ACC112 (cell line): ENCODE results near the gene KIFC1.
"Not testable (repeated sequence)": the region's sequence is repeated elsewhere in the genome, so short reads cannot be mapped to it uniquely, and the experiment has no call there.

Experiments
- H2AFZ ChIP-seq: fragments of 200-600 bp; sonication (generic); one replicate; pipeline ENCODE4 v1.6.0; 2017; ENCODE audit warnings: antibody characterized with exemption, low read length; ENCODE audit not compliant: unreplicated experiment
- H3K27ac ChIP-seq: fragments of 200-600 bp; sonication (generic); 2 replicates; pipeline ENCODE4 v1.5.1; 2014; ENCODE audit warnings: low read depth, mild to moderate bottlenecking, antibody characterized with exemption, low read length, moderate library complexity
- H3K27me3 ChIP-seq: fragments of 200-600 bp; sonication (generic); 2 replicates; pipeline ENCODE4 v1.6.1; 2014; ENCODE audit warnings: mild to moderate bottlenecking, antibody characterized with exemption, low read length, moderate library complexity, mixed read lengths; ENCODE audit not compliant: insufficient read depth
- H3K36me3 ChIP-seq: fragments of 200-600 bp; sonication (generic); 2 replicates; pipeline ENCODE4 v1.6.1; 2016; ENCODE audit warnings: mild to moderate bottlenecking, antibody characterized with exemption, low read length, moderate library complexity, mixed read lengths; ENCODE audit not compliant: insufficient read depth
- H3K4me1 ChIP-seq: fragments of 200-600 bp; sonication (generic); one replicate; pipeline ENCODE4 v1.6.1; 2016; ENCODE audit warnings: low read length, mixed read lengths; ENCODE audit not compliant: insufficient read depth, unreplicated experiment, control insufficient read depth
- H3K4me3 ChIP-seq: fragments of 200-600 bp; sonication (generic); 2 replicates; pipeline ENCODE4 v1.5.1; 2014; ENCODE audit warnings: mild to moderate bottlenecking, low read depth, low read length
- H3K79me2 ChIP-seq: fragments of 200-600 bp; sonication (generic); one replicate; pipeline ENCODE4 v1.6.0; 2016; ENCODE audit warnings: low read length; ENCODE audit not compliant: control insufficient read depth, unreplicated experiment, insufficient read depth

KIFC1 gene

DNA sequence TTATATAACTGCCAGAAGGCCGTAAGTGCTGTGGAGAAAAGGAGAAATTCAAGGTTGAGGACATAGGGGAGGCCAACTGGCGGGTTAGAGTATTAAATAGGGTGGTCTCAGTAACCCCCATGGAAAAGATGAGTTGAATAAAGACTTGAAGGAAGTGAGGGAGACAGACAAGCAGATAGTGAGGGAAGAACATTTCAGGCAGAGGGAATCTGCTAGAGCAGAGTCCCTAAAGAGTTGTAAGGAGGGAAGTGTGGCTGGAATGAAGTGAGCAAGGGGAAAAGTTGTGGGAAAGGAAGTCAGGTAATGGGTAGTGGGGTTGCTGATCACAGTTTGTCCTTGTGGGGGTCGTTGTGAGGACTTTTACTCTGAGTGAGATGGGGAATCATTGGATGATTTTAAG lies 1.4 kb downstream of the KIFC1 start:
- Histone ChIP-seq H2AFZ (peak overlapping the region; percentile 33), H3K36me3 (no peaks in the 10 kb centered on the region), H3K27ac (peak overlapping the region; percentile 87)

DNA sequence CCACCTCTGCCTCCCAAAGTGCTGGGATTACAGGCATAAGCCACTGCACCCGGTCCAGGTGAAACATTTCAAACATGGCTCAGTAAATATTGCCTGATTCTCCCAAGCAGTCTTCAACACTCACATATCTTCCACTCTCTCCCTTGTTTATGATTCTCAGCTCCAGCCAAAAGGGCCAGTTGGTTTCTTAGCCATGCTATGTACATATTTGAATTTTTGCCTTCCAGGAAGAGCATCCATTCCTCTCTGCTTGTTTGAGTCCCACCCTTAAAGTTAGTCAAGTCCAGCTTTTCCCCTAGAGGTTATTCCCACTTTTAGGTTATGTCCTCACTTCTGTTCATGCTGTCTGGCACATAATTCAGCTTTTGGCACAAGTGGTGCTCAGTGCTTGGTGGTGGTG lies 5.9 kb downstream of the KIFC1 start:
- peaks cover 58% of the 10 kb centered on the region for H3K79me2 ChIP-seq
- no peak overlapping the region for H3K27ac ChIP-seq
- peaks cover 23% of the 10 kb centered on the region for H3K4me1 ChIP-seq
- no peak overlapping the region for H3K4me3 ChIP-seq
- peaks cover 4% of the 10 kb centered on the region; the same call in 1 of the 2 replicates for H3K36me3 ChIP-seq
- no peaks in the 10 kb centered on the region for H3K27me3 ChIP-seq
- no peak overlapping the region for H2AFZ ChIP-seq

More for the DNA sequence above, 1.4 kb downstream of the KIFC1 start:
- H3K4me3 ChIP-seq, result peak overlapping the region; percentile 94
- peaks cover 30% of the 10 kb centered on the region for H3K4me1 ChIP-seq
- no peaks in the 10 kb centered on the region for H3K27me3 ChIP-seq
- H3K79me2 ChIP-seq, result peaks cover 57% of the 10 kb centered on the region

DNA sequence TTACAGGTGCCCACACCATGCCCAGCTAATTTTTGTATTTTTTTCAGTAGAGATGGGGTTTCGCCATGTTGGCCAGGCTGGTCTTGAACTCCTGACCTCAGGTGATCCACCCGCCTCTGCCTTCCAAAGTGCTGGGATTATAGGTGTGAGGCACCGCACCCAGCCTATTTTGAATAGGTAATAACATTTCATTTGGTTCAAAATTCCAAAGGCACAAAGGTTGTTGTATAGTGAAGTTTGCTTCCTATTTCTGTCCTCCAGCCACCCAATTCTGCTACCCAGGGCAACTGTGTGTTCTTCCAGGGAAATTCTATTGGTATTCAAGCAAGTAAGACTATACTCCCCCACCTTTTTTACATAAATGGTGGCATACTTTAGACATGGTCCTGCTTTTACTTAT lies 7.0 kb downstream of the KIFC1 start:
- H3K4me1 ChIP-seq, result peaks cover 14% of the 10 kb centered on the region
- not testable (repeated sequence) for H2AFZ ChIP-seq, H3K27ac ChIP-seq, H3K27me3 ChIP-seq, H3K36me3 ChIP-seq, H3K4me3 ChIP-seq
- peaks cover 47% of the 10 kb centered on the region for H3K79me2 ChIP-seq

DNA sequence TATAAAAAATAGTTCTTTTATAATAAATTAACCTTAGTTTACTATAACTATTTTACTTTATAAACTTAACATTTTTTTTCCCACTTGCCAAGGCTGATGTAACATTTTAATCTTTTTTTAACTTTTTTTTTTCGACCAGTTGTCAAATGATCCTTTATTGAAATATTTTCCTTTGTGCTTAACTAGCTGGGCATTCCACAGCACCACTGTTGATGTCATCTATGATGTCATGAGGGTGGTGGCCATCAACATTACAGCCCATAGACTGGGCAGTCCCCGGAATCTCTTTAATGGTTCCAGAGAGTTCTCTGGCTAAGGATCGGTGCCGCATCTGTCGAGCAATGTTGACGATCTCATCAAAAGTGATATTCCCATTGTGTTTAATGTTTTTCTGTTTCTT lies 8.3 kb downstream of the KIFC1 start:
- H2AFZ ChIP-seq, H3K4me1 ChIP-seq, H3K27ac ChIP-seq, H3K27me3 ChIP-seq, H3K36me3 ChIP-seq, H3K4me3 ChIP-seq: not testable (repeated sequence)
- H3K79me2 ChIP-seq, result peaks cover 34% of the 10 kb centered on the region

DNA sequence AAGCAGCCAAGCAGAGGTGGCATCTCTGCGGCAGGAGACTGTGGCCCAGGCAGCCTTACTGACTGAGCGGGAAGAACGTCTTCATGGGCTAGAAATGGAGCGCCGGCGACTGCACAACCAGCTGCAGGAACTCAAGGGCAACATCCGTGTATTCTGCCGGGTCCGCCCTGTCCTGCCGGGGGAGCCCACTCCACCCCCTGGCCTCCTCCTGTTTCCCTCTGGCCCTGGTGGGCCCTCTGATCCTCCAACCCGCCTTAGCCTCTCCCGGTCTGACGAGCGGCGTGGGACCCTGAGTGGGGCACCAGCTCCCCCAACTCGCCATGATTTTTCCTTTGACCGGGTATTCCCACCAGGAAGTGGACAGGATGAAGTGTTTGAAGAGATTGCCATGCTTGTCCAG lies 13.3 kb downstream of the KIFC1 start:
- Histone ChIP-seq H3K27ac (no peak overlapping the region), H3K27me3 (no peaks in the 10 kb centered on the region), H3K4me3 (no peak overlapping the region), H2AFZ (no peak overlapping the region), H3K4me1 (peaks cover 5% of the 10 kb centered on the region), H3K79me2 (no peaks in the 10 kb centered on the region), H3K36me3 (peaks cover 6% of the 10 kb centered on the region)

DNA sequence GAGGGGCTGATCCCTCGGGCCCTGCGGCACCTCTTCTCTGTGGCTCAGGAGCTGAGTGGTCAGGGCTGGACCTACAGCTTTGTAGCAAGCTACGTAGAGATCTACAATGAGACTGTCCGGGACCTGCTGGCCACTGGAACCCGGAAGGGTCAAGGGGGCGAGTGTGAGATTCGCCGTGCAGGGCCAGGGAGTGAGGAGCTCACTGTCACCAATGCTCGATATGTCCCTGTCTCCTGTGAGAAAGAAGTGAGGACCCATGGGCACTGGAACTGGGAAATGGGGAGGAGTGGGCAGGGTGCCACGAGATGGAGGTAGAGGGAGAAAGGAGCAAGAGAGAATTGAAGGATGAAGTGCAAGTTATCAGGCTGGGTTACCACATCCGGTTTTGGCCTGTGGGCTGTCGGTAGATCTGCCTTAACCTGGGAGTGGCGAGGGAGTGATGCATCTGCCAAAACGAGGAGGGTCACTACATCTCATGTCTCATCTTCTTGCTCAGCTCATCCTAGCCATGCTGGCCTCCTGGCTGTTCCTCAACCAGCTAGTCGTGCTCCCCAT lies 13.8 kb downstream of the KIFC1 start:
- H3K4me1 ChIP-seq, result peaks cover 5% of the 10 kb centered on the region
- peaks cover 6% of the 10 kb centered on the region for H3K36me3 ChIP-seq
- H3K79me2 ChIP-seq, result no peaks in the 10 kb centered on the region
- no peaks in the 10 kb centered on the region for H3K27me3 ChIP-seq
- H3K4me3 ChIP-seq, result no peak overlapping the region
- no peak overlapping the region for H2AFZ ChIP-seq
- no peak overlapping the region for H3K27ac ChIP-seq

DNA sequence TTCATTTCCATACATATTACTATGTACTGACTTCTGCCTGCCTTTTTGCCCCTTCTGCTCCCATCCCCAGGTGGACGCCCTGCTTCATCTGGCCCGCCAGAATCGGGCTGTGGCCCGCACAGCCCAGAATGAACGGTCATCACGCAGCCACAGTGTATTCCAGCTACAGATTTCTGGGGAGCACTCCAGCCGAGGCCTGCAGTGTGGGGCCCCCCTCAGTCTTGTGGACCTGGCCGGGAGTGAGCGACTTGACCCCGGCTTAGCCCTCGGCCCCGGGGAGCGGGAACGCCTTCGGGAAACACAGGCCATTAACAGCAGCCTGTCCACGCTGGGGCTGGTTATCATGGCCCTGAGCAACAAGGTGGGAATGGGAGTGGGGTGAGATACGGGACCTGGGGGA lies 14.5 kb downstream of the KIFC1 start:
- no peak overlapping the region for H3K4me3 ChIP-seq
- H3K4me1 ChIP-seq, result peaks cover 5% of the 10 kb centered on the region
- H3K27ac ChIP-seq, result no peak overlapping the region
- no peak overlapping the region for H2AFZ ChIP-seq
- no peaks in the 10 kb centered on the region for H3K79me2 ChIP-seq
- no peaks in the 10 kb centered on the region for H3K27me3 ChIP-seq
- H3K36me3 ChIP-seq, result peaks cover 6% of the 10 kb centered on the region

DNA sequence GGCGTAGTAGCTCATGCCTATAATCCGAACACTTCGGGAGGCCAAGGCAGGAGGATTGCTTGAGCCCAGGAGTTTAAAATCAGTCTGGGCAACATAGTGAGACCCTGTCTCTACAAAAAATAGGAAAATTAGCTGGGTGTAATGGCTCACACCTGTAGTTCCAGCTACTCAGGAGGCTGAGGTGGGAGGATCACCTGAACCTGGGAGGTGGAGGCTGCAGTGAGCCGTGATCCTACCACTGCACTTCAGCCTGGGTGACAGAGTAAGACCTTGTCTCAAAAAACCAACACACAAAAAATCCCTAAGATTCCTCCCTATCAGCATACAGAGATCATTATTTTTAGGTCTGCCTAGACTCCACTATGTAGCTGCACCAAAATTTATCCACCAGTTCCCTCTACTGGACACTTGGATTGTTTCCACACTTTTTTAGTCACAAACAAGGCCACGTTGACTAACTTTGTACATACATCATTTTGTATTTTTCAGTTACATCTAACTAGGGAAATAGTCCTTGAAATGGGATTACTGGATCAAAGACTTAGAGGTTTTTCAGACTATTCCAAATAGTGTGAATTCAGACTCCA lies 15.6 kb downstream of the KIFC1 start:
- H3K36me3 ChIP-seq, result peaks cover 6% of the 10 kb centered on the region

DNA sequence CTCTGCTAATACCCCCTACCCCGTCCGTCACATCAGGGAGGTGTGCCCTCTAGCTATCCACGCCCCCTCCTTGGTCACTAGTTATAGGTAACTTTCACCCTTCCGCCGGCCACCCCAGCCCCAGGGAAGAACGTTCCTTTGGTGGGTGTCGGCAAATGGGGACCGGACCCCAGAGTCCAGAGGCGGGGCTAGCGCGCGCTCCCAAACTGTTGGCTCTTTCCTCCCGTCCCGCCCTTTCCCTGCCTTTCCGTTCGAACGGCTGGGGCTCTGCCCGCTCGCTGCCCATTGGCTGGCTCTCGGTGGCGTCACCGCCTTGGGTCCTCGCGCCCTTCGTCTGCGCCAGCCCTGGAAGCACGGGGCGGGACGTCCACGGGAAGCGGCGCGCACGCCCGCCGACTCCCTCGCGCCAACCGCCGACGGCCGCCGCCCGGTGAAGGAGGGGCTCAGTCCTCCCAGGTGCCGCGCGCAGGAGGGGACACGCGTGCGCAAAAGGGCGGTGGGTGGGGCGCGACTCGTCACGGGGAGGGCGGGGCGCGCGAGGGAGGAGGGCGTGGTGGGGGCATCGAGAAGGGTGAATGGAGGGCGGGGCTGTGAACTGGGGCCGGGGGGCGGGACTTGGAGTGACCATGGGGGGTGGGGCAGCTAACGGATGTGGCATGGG lies 18.6 kb downstream of the KIFC1 start:
- H3K36me3 ChIP-seq, result peaks cover 4% of the 10 kb centered on the region
- H3K4me3 ChIP-seq, result peak overlapping the region; percentile 95
- no peaks in the 10 kb centered on the region for H3K27me3 ChIP-seq
- peak overlapping the region; percentile 84 for H3K27ac ChIP-seq
- H3K79me2 ChIP-seq, result peaks cover 14% of the 10 kb centered on the region
- H2AFZ ChIP-seq, result peak overlapping the region; percentile 91
- H3K4me1 ChIP-seq, result peaks cover 10% of the 10 kb centered on the region

More for the DNA sequence above, 15.6 kb downstream of the KIFC1 start:
- Histone ChIP-seq H3K27ac (0 out of 2 replicates have a peak overlapping the region, but pooled peaks have one; percentile 16), H3K4me1 (peaks cover 5% of the 10 kb centered on the region), H3K79me2 (peaks cover 4% of the 10 kb centered on the region), H2AFZ (no peak overlapping the region), H3K4me3 (no peak overlapping the region), H3K27me3 (no peaks in the 10 kb centered on the region)

DNA sequence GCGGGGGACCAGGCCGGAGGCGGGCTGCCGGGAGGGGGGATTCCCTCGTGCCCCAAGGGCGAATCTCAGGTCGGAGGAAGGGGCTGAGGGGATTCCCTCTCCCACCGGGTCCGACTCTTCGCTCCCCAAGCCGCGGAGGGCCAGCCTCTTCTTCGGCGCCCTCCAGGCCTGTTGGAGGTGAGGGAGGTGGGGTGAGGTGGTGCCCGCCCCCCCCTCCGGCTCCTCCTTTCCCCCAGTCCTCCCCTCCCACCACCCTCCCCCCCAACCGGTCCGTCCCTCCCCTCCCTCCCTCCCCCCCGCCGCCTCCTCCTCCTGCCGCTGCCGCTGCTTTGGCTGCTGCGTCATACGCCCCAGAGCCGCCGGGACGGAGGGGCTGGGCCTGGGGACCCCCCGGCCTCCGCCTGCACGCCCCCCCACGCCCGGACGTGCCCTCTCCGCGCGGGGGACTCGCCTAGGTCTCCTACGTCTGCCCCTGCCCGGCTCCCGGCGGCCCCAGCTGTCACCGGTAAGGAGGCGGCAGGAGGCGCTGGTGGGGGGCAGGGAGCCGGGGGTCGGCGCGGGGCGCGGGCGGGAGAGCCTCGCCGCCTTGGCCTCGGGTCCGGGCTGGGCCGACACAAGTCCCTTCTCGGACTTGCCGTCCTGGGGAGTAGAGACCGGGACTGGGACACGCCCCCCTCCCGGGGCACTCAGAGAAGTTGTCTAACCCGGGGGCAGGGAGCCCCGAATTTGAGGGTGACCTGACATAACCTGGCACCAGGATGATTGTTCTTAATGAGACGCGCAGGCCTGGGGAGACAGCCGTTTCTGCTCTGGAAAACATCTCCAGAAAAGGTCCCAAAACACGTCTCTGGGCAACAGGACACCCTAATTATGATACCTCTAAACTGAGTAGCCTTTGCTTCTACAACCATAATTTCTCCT lies 19.3 kb downstream of the KIFC1 start, which contains the start of gene PHF1:
TSS of gene PHF1 (plus strand) at position 304 of the 921 bp plus-strand sequence. CDS start 1,250 bp downstream, outside the sequence.
- peak within 1 kb of the TSS; percentile 95 for H3K4me3 ChIP-seq
- peaks cover 14% of the 10 kb centered on the region for H3K4me1 ChIP-seq
- H2AFZ ChIP-seq, result peak within 1 kb of the TSS; percentile 91
- peaks cover 5% of the 10 kb centered on the region; the same call in 1 of the 2 replicates for H3K36me3 ChIP-seq
- peaks cover 22% of the 10 kb centered on the region for H3K79me2 ChIP-seq
- H3K27me3 ChIP-seq, result no peaks in the 10 kb centered on the region
- H3K27ac ChIP-seq, result peak within 1 kb of the TSS; percentile 84
